Calu3 (cell line): ENCODE measurements around the gene PLXNB3. TPM values are rescaled to one million over a fixed set of nuclear protein-coding genes. Genes with fewer than 3 reads are reported as not detected.

ENCODE experiments used
- BruUV-seq: library from RNA; stranded (reverse); fragments of 400-500 nt; replicated peaks from 2 replicates; lab custom pipeline; 2021; lab: Mats Ljungman, UMichigan
- CTCF ChIA-PET: fragments of 300-600 bp; sonication (Branson Sonifier 250); formaldehyde crosslinking; loops from one replicate; lab custom pipeline; 2022; ENCODE audit warnings: antibody characterized with exemption; lab: Charles Lee
- DNase-seq: peaks from one replicate; pipeline ENCODE4 v3.0.0; 2022
- H3K27ac Mint-ChIP-seq: one replicate; pipeline ENCODE4 v1.8.0; 2022; ENCODE audit warnings: mixed read lengths; ENCODE audit not compliant: unreplicated experiment
- H3K27me3 Mint-ChIP-seq: one replicate; pipeline ENCODE4 v1.8.0; 2022; ENCODE audit warnings: mixed read lengths; ENCODE audit not compliant: unreplicated experiment
- H3K36me3 Mint-ChIP-seq: one replicate; pipeline ENCODE4 v1.8.0; 2022; ENCODE audit warnings: mild to moderate bottlenecking, moderate library complexity, mixed read lengths; ENCODE audit not compliant: insufficient read depth, unreplicated experiment
- H3K4me1 Mint-ChIP-seq: one replicate; pipeline ENCODE4 v1.8.0; 2022; ENCODE audit warnings: mild to moderate bottlenecking, low read depth, mixed read lengths; ENCODE audit not compliant: unreplicated experiment
- H3K4me3 Mint-ChIP-seq: one replicate; pipeline ENCODE4 v1.8.0; 2022; ENCODE audit warnings: mild to moderate bottlenecking, low read depth, moderate library complexity, mixed read lengths; ENCODE audit not compliant: unreplicated experiment
- H3K9me3 Mint-ChIP-seq: one replicate; pipeline ENCODE4 v1.8.0; 2022; ENCODE audit warnings: low read depth, mixed read lengths; ENCODE audit not compliant: unreplicated experiment
- intact Hi-C: fragments of 100-400 bp; cut with micrococcal nuclease; formaldehyde crosslinking; loops from one replicate; pipeline ENCODE4 v1.10.0; 2022; ENCODE audit not compliant: unreplicated experiment
- total RNA-seq: library from RNA; stranded (reverse); gene quantifications from 2 replicates; pipeline ENCODE4 v1.2.3, GENCODE V29; 2022
- TF ChIP-seq, protein P1 (sequence below): fragments of 200-600 bp; IDR thresholded peaks from one replicate; pipeline ENCODE4 v1.8.0; 2022; ENCODE audit warnings: antibody characterized with exemption; ENCODE audit not compliant: unreplicated experiment

PLXNB3 gene
- total RNA-seq, 1 experiment from 2014 or later, result 37.5 TPM

GRCh38 chrX:153775293-153776119 lies 11.5 kb downstream of the PLXNB3 start:
- no peaks in the 10 kb centered on the region for H3K9me3 Mint-ChIP-seq
- no peak overlapping the region for H3K4me3 Mint-ChIP-seq
- CTCF ChIA-PET, result no interaction called here
- H3K4me1 Mint-ChIP-seq, result peaks cover 8% of the 10 kb centered on the region
- no peak for DNase-seq
- TF ChIP-seq, protein P1, sequence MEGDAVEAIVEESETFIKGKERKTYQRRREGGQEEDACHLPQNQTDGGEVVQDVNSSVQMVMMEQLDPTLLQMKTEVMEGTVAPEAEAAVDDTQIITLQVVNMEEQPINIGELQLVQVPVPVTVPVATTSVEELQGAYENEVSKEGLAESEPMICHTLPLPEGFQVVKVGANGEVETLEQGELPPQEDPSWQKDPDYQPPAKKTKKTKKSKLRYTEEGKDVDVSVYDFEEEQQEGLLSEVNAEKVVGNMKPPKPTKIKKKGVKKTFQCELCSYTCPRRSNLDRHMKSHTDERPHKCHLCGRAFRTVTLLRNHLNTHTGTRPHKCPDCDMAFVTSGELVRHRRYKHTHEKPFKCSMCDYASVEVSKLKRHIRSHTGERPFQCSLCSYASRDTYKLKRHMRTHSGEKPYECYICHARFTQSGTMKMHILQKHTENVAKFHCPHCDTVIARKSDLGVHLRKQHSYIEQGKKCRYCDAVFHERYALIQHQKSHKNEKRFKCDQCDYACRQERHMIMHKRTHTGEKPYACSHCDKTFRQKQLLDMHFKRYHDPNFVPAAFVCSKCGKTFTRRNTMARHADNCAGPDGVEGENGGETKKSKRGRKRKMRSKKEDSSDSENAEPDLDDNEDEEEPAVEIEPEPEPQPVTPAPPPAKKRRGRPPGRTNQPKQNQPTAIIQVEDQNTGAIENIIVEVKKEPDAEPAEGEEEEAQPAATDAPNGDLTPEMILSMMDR, result no peak
- intact Hi-C loops, result no loop called here
- peaks cover 12% of the 10 kb centered on the region for H3K27me3 Mint-ChIP-seq
- peaks cover 20% of the 10 kb centered on the region for H3K36me3 Mint-ChIP-seq
- H3K27ac Mint-ChIP-seq, result no peak overlapping the region
- no TSS peak for BruUV-seq

DNA sequence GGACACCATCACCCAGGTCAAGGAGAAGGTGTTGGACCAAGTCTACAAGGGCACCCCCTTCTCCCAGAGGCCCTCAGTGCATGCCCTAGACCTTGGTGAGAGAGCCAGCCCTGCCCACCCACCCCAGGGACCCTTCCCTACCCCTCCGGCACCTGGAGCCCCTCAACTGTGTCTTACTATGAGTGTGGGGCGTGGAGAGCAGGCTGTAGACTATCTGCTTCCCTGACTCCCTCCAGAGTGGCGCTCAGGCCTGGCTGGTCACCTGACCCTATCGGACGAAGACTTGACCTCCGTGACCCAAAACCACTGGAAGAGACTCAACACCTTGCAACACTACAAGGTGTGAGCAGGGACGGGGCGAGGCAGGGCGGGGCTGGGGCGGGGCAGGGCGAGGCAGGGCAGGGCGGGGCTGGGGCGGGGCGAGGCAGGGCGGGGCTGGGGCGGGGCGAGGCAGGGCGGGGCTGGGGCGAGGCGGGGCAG lies 12.1 kb downstream of the PLXNB3 start:
- DNase-seq, result no peak
- Mint-ChIP-seq H3K27ac (no peak overlapping the region), H3K4me3 (no peak overlapping the region), H3K36me3 (peaks cover 22% of the 10 kb centered on the region), H3K9me3 (no peaks in the 10 kb centered on the region), H3K27me3 (peaks cover 15% of the 10 kb centered on the region), H3K4me1 (peaks cover 9% of the 10 kb centered on the region)
- CTCF ChIA-PET, result no interaction called here
- no TSS peak for BruUV-seq
- intact Hi-C loops, result no loop called here
- TF ChIP-seq, protein P1, result no peak

DNA sequence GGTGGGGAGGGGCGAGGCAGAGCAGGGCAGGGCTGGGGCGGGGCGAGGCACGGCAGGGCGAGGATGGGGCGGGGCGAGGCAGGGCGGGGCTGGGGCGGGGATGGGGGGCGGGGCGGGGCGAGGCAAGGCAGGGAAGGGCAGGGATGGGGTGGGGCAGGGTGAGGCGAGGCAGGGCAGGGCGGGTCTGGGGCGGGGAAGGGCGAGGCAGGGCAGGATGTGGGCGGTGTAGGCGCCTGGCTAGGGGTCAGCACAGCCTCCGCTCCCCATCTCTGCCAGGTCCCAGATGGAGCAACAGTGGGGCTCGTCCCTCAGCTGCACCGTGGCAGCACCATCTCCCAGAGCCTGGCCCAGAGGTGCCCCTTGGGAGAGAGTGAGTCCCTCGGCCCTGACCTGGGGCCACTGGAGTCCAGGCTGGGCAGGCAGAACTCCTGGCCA lies 12.6 kb downstream of the PLXNB3 start:
- no TSS peak for BruUV-seq
- no peak for DNase-seq
- peaks cover 15% of the 10 kb centered on the region for H3K27me3 Mint-ChIP-seq
- CTCF ChIA-PET, result no interaction called here
- intact Hi-C loops, result no loop called here
- H3K9me3 Mint-ChIP-seq, result no peaks in the 10 kb centered on the region
- TF ChIP-seq, protein P1, result no peak
- H3K27ac Mint-ChIP-seq, result no peak overlapping the region
- no peak overlapping the region for H3K4me3 Mint-ChIP-seq
- H3K4me1 Mint-ChIP-seq, result peaks cover 9% of the 10 kb centered on the region
- H3K36me3 Mint-ChIP-seq, result peaks cover 25% of the 10 kb centered on the region

DNA sequence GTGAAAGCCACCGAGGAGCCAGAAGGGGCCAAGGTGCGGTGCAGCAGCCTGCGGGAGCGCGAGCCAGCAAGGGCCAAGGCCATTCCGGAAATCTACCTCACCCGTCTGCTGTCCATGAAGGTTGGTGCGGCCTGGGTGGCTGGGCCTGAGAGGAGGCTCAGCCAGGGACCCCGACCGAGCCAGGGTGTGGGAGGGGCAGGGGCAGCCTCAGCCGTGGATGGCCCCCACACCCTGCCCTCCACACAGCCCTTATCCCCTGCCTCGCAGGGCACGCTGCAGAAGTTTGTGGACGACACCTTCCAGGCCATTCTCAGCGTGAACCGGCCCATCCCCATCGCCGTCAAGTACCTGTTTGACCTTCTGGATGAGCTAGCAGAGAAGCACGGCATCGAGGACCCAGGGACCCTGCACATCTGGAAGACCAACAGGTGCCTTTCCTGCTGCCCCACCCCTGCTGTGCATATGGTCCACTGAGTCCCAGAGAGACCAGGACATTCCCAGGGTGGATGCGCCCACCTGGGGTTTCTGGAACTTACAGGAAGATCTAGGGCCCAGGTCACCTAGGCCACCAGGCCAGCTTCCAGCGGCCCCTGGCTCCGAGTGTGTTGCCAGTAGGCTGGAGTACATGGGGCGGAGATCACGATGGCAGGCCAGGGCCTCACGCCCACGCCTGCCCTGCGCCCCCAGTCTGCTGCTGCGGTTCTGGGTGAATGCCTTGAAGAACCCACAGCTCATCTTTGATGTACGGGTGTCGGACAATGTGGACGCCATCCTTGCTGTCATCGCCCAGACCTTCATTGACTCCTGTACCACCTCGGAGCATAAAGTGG lies 13.4 kb downstream of the PLXNB3 start:
- peaks cover 9% of the 10 kb centered on the region for H3K4me1 Mint-ChIP-seq
- peaks cover 25% of the 10 kb centered on the region for H3K36me3 Mint-ChIP-seq
- no peak for DNase-seq
- TF ChIP-seq, protein P1, result no peak
- H3K4me3 Mint-ChIP-seq, result no peak overlapping the region
- CTCF ChIA-PET, result no interaction called here
- TSS peak; percentile 30 for BruUV-seq
- peaks cover 15% of the 10 kb centered on the region for H3K27me3 Mint-ChIP-seq
- intact Hi-C loops, result no loop called here
- H3K9me3 Mint-ChIP-seq, result no peaks in the 10 kb centered on the region
- no peak overlapping the region for H3K27ac Mint-ChIP-seq
